CD4-positive, CD25-positive, alpha-beta regulatory T cell (primary cell): ENCODE measurements around the gene WDR70. TPM values are rescaled to one million over a fixed set of nuclear protein-coding genes. Genes with fewer than 3 reads are reported as not detected.
"Not testable (repeated sequence)": the region's sequence is repeated elsewhere in the genome, so short reads cannot be mapped to it uniquely, and the experiment has no call there.

ENCODE experiments used
- ATAC-seq, 2 donors: fragments of 150-1000 bp; cut with Tn5 transposase; one replicate each; pipeline ENCODE4 v1.10.0; 2021; ENCODE audit warnings: low read depth in 2 of 2, moderate number of reproducible peaks in 2 of 2, moderate library complexity in 1 of 2
- DNase-seq, 3 donors: peaks; one replicate each; pipeline versions ENCODE4 v3.0.0 to v3.0.0-alpha.2; 2012 to 2022; ENCODE audit warnings: mixed read lengths in 1 of 3
- H3K27ac ChIP-seq: one replicate; pipeline ENCODE4 v1.7.0; 2013; ENCODE audit warnings: mild to moderate bottlenecking, low read length; ENCODE audit not compliant: insufficient read depth, poor library complexity, severe bottlenecking
- H3K27me3 ChIP-seq: one replicate; pipeline ENCODE4 v1.7.0; 2013; ENCODE audit warnings: low read length; ENCODE audit not compliant: control insufficient read depth, insufficient read depth
- H3K36me3 ChIP-seq: one replicate; pipeline ENCODE4 v1.7.0; 2013; ENCODE audit warnings: mild to moderate bottlenecking, low read length, moderate library complexity; ENCODE audit not compliant: control insufficient read depth, insufficient read depth
- H3K4me1 ChIP-seq: 2 replicates; pipeline ENCODE4 v1.7.0; 2013; ENCODE audit warnings: mild to moderate bottlenecking, low read length; ENCODE audit not compliant: insufficient read depth, control insufficient read depth, poor library complexity, severe bottlenecking
- H3K4me3 ChIP-seq: one replicate; pipeline ENCODE4 v1.7.0; 2013; ENCODE audit warnings: low read depth, mild to moderate bottlenecking, low read length, moderate library complexity
- H3K9me3 ChIP-seq, 2 experiments: 1 replicate in 1 of 2; 2 replicates in 1 of 2; pipeline ENCODE4 v1.7.0; 2013; ENCODE audit warnings: low read length in 2 of 2, mild to moderate bottlenecking in 1 of 2, moderate library complexity in 1 of 2; ENCODE audit not compliant: control insufficient read depth in 2 of 2
- H3K27ac Mint-ChIP-seq, 3 donors: one replicate each; pipeline ENCODE4 v1.8.0; 2020 to 2022; ENCODE audit warnings: mild to moderate bottlenecking in 3 of 3, mixed read lengths in 3 of 3, moderate library complexity in 2 of 3
- H3K27me3 Mint-ChIP-seq: one replicate; pipeline ENCODE4 v1.8.0; 2022; ENCODE audit warnings: mild to moderate bottlenecking, mixed read lengths
- H3K36me3 Mint-ChIP-seq: one replicate; pipeline ENCODE4 v1.8.0; 2020; ENCODE audit warnings: mixed read lengths
- H3K4me1 Mint-ChIP-seq, 4 donors: one replicate each; pipeline ENCODE4 v1.8.0; 2020 to 2022; ENCODE audit warnings: mixed read lengths in 4 of 4, mild to moderate bottlenecking in 1 of 4
- H3K4me3 Mint-ChIP-seq, 4 donors: one replicate each; pipeline ENCODE4 v1.8.0; 2020 to 2022; ENCODE audit warnings: mild to moderate bottlenecking in 4 of 4, mixed read lengths in 4 of 4, moderate library complexity in 3 of 4
- H3K9me3 Mint-ChIP-seq, 7 donors: one replicate each; pipeline ENCODE4 v1.8.0; 2020 to 2022; ENCODE audit warnings: mixed read lengths in 7 of 7, mild to moderate bottlenecking in 3 of 7, moderate library complexity in 2 of 7
- polyA plus RNA-seq, 4 donors: library from polyadenylated mRNA; unstranded; fragments of 300-500 nt; fragmentation: Illumina TruSeq; gene quantifications; one replicate each; pipeline ENCODE4 v1.2.3, GENCODE V29; 2021
- total RNA-seq: library from RNA; stranded (reverse); gene quantifications from one replicate; pipeline ENCODE4 v1.2.3, GENCODE V29; 2022

The WDR70 gene
- total and polyA plus RNA-seq, 5 donors from 2014 or later: 15.9 to 35.3 (median 24.9) TPM

DNA sequence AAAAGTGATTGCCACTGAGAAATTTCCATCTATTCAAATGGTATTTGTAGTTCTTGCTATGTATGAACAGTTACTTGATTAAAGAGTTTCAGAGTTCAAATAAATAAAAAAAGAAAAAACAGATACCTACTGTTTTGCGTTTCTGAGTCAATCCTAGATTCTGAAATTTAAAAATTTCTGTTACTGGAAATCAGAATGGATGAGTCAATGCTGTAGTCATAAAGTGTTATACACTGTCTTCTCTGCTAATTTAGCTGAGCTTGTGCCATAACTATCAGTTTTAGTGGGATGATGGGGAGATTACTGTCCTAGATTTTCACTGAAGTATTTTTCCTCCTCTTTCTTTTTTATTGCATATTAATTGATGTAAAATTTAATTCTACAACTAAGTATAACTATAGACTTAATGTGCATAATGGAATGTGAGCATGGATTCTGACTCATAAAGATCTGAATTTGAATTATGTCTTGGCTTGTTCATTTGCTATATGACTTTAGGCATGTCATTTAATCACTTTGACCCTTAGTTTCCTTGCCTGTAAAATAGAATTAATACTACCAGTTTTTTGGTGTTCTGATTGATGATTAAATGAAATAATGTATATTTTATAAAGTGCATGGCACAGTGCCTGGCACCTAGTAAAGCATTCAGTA is 75.4 kb downstream of the WDR70 start:
- H3K4me1 ChIP-seq, H3K4me1 Mint-ChIP-seq, H3K9me3 ChIP-seq, H3K27ac Mint-ChIP-seq, H3K9me3 Mint-ChIP-seq, DNase-seq, H3K27me3 Mint-ChIP-seq, H3K4me3 Mint-ChIP-seq, H3K4me3 ChIP-seq, H3K27ac ChIP-seq, ATAC-seq, H3K27me3 ChIP-seq, H3K36me3 ChIP-seq: not testable (repeated sequence)
- H3K36me3 Mint-ChIP-seq: peaks cover 39% of the 10 kb centered on the region

DNA sequence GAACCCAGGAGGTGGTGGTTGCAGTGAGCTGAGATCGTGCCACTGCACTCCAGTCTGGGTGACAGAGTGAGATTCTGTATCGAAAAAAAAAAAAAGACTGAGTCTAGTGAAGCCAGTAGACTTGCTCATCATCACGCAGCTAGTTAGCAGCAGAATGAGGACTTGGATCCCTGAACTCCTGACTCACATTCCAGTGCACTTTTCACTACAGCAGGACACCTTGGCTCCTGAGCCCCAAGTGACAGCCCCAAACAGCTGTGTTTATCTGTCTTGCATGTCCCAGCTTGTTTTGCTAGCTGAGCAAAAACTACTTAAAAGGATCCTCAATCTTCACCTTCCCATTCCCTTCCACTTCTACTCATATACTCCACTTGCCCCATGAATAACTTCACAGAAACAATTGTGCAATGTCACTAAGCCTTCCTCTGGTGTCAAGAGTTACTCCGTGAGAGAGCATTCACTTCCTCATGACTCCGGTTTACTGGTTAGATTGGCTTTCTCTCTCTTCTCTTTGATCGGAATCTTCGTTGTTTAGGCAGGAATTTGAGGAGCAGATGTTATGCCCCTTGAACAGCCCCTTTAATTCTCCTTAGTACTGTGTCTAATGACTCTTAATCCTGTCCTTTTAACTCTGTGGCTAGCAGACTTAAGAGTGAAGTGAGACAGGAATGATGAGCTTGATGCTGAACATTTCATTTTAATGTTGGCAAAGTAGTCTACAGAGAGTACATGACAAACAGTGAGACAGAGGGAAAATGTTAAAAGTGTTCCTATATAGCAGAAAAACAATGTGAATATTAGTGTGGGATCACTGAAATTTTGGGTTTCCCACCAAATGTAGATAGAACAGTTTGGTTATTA is 84.3 kb downstream of the WDR70 start:
- H3K36me3 ChIP-seq, DNase-seq, H3K4me3 ChIP-seq, H3K9me3 ChIP-seq, H3K9me3 Mint-ChIP-seq, H3K4me3 Mint-ChIP-seq, H3K4me1 Mint-ChIP-seq, H3K27me3 ChIP-seq, H3K27me3 Mint-ChIP-seq, H3K27ac ChIP-seq, ATAC-seq, H3K4me1 ChIP-seq: not testable (repeated sequence)
- H3K27ac Mint-ChIP-seq: peak overlapping the region in 1 of 3 donors; percentile 77
- H3K36me3 Mint-ChIP-seq: peaks cover 17% of the 10 kb centered on the region

DNA sequence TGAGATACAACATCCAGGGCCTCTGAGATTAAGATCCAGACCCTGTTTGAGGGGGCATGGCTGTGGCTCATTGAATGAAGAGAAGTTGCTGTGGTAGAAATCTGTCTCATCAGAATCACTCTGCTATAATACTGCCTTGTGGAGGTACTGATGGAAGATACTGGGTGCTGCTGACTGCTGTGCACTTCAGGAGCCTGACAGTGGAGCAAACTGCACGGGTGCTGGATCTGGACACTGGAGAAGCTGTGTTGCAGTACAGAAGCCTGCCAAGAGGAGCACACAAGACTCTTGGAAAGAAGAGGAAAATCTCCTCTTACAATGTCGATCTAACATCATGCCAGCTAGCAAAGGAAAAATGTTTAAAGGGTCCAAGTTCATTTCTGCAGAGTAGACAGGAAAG is 85.5 kb downstream of the WDR70 start:
- ATAC-seq, H3K4me1 Mint-ChIP-seq, H3K4me1 ChIP-seq, H3K4me3 Mint-ChIP-seq, H3K27me3 Mint-ChIP-seq, H3K36me3 ChIP-seq, H3K4me3 ChIP-seq, H3K9me3 ChIP-seq, DNase-seq, H3K9me3 Mint-ChIP-seq, H3K27me3 ChIP-seq, H3K27ac ChIP-seq: not testable (repeated sequence)
- peak overlapping the region in 1 of 3 donors; percentile 13 for H3K27ac Mint-ChIP-seq
- peaks cover 26% of the 10 kb centered on the region for H3K36me3 Mint-ChIP-seq

DNA sequence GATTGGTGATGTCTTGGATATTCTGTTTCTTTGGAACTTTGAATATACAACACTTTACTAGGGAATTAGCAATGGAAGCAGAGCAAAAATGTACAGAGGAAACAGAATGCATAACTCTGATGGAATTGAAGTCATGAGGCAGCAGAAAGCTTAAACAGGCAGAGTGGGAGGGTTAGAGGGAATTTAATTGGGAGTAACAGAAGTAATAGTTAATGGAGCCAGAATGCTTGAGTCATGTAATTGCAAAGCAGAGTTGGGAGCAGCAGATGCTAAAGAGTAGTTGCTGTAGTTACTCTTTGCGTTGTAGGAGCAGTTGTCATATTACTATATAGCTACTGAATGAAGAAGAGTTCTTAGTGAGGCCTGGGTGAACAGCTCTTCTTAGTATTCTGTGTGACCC is 90.3 kb downstream of the WDR70 start:
- H3K27ac ChIP-seq, H3K4me3 ChIP-seq, DNase-seq, H3K36me3 ChIP-seq, H3K4me1 ChIP-seq, H3K27me3 Mint-ChIP-seq, H3K27ac Mint-ChIP-seq, ATAC-seq, H3K4me1 Mint-ChIP-seq, H3K9me3 Mint-ChIP-seq, H3K27me3 ChIP-seq, H3K4me3 Mint-ChIP-seq: not testable (repeated sequence)
- H3K36me3 Mint-ChIP-seq: peaks cover 38% of the 10 kb centered on the region
- H3K9me3 ChIP-seq: peaks cover 9 to 11% of the 10 kb centered on the region in 2 experiments

DNA sequence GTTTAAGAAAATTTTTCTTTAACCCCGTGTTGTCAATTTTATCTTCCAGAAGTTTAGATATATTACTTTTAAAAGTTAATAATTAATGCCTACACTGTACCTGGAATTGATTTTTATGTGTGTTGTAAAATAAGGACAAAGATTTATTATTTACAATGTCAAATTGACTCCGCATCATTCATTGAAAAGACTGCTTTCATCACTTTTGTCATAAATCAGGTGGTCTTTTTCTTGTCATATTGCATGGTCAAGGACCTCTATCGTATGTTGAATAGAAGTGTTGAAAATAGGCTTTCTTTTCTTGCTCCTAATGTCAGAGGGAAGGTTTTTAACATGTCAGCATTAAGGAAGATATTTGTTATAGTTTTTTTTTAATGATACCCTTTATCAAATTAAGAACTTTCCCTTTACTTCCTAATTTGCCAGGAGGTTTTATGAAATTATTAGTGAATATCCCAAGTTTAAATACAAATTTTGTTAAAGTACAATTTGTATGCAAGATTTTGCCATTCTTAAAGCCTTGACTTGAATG is 92.6 kb downstream of the WDR70 start:
- no peak for ATAC-seq
- peaks cover 34% of the 10 kb centered on the region for H3K36me3 Mint-ChIP-seq
- H3K9me3 Mint-ChIP-seq: peaks cover 0 to 9% (median 2%) of the 10 kb centered on the region in 7 donors

DNA sequence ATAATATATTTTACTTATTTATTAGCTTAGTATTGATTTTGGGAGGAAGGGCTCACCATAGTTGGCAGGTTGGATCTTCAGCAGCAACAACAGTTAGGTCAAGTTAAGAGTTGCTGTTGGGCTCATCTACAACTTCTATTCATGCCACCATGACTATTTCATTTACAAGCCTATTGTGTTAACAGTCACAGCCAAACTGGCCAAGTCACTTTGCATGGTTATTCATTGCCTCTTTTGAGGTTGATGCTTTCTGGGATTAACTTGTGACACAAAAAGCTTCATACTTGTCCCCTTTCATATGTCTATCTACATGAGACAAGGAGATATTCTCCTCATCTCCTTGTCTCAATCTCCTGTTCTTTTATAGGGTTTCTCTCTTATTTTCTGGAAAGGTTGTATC is 98.3 kb downstream of the WDR70 start:
- Histone ChIP-seq H3K36me3 (peaks cover 25% of the 10 kb centered on the region), H3K4me3 (no peak overlapping the region), H3K27me3 (no peaks in the 10 kb centered on the region), H3K9me3 (peaks cover 0 to 3% of the 10 kb centered on the region in 2 experiments), H3K27ac (no peak overlapping the region), H3K4me1 (no peaks in the 10 kb centered on the region)
- Mint-ChIP-seq H3K27me3 (no peaks in the 10 kb centered on the region), H3K4me3 (no peak overlapping the region), H3K4me1 (peaks cover 0 to 4% (median 2%) of the 10 kb centered on the region in 4 donors), H3K9me3 (peaks cover 0 to 13% (median 7%) of the 10 kb centered on the region in 7 donors), H3K27ac (no peak overlapping the region), H3K36me3 (peaks cover 47% of the 10 kb centered on the region)
- DNase-seq (no peak), ATAC-seq (no peak)

More for the DNA sequence above, 92.6 kb downstream of the WDR70 start:
- peaks cover 0 to 8% (median 0%) of the 10 kb centered on the region in 4 donors for H3K4me1 Mint-ChIP-seq
- H3K27me3 Mint-ChIP-seq: no peaks in the 10 kb centered on the region
- Histone ChIP-seq H3K27ac (no peak overlapping the region), H3K36me3 (peaks cover 5% of the 10 kb centered on the region), H3K9me3 (peaks cover 9 to 11% of the 10 kb centered on the region in 2 experiments), H3K27me3 (no peaks in the 10 kb centered on the region), H3K4me1 (no peaks in the 10 kb centered on the region), H3K4me3 (no peak overlapping the region)
- H3K27ac Mint-ChIP-seq: no peak overlapping the region
- DNase-seq: no peak
- no peak overlapping the region for H3K4me3 Mint-ChIP-seq

DNA sequence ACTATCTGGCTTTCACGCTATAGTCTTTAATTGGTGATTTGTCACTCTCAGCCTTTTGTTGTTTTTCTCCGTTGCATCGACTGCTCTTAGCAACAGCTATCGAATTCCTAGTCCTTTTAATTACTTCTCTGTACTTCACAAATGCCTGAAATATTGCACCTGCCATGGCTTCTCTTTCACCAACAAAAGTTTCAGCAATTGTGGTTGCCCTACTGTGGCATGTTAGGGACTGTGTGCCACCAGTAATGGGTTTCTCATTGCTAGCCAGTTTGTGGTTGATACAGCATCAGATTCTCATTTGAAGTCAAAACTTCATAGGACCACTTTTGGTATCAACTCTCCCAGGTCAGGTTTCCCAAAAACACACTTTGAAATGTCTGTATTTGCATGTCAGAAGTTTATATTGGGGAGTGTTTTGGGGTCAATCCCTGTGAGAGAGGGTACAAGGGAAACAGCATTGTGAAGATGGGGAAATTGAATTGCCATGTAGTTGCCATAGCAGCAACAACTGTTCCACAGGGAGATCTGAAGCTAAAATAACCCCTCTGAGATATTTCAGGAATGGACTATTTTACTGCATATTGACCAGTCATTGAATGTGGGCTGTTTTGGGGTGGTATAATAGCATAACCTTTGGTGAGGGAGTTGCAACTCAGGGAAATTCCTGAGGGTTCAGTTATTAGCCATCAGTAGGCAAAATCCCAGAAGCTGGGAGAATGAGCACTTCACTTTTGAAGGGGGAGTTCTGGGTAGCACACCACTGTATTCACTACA is 99.2 kb downstream of the WDR70 start:
- no peaks in the 10 kb centered on the region for H3K27me3 ChIP-seq
- no peak overlapping the region for H3K4me3 Mint-ChIP-seq
- H3K36me3 ChIP-seq: peaks cover 27% of the 10 kb centered on the region
- peaks cover 0 to 4% (median 2%) of the 10 kb centered on the region in 4 donors for H3K4me1 Mint-ChIP-seq
- no peak overlapping the region for H3K27ac ChIP-seq
- H3K27ac Mint-ChIP-seq: peak overlapping the region in 1 of 3 donors; percentile 12
- peaks cover 0 to 3% of the 10 kb centered on the region in 2 experiments for H3K9me3 ChIP-seq
- peaks cover 47% of the 10 kb centered on the region for H3K36me3 Mint-ChIP-seq
- H3K4me3 ChIP-seq: no peak overlapping the region
- DNase-seq (no peak), ATAC-seq (no peak)
- peaks cover 0 to 13% (median 7%) of the 10 kb centered on the region in 7 donors for H3K9me3 Mint-ChIP-seq
- H3K4me1 ChIP-seq: no peaks in the 10 kb centered on the region
- no peaks in the 10 kb centered on the region for H3K27me3 Mint-ChIP-seq
